Mesothelial cell of epicardium (in vitro differentiated cells): ENCODE data around the gene ALOXE3. TPM values are rescaled to one million over a fixed set of nuclear protein-coding genes. Genes with fewer than 3 reads are reported as not detected.

Source experiments
- DNase-seq, 2 experiments: peaks; one replicate each; pipeline ENCODE4 v3.0.0; 2021; ENCODE audit warnings: low spot score in 2 of 2; ENCODE audit not compliant: unreplicated experiment in 2 of 2
- H3K27ac Mint-ChIP-seq: 2 replicates; pipeline ENCODE4 v1.8.0; 2021; ENCODE audit warnings: mixed read lengths
- H3K27me3 Mint-ChIP-seq: 2 replicates; pipeline ENCODE4 v1.8.0; 2021; ENCODE audit warnings: low read depth, mixed read lengths
- H3K36me3 Mint-ChIP-seq: 2 replicates; pipeline ENCODE4 v1.8.0; 2021; ENCODE audit warnings: mixed read lengths
- H3K4me1 Mint-ChIP-seq: 2 replicates; pipeline ENCODE4 v1.8.0; 2021; ENCODE audit warnings: mixed read lengths
- H3K4me3 Mint-ChIP-seq: 2 replicates; pipeline ENCODE4 v1.8.0; 2021; ENCODE audit warnings: mild to moderate bottlenecking, moderate library complexity, mixed read lengths
- H3K9me3 Mint-ChIP-seq: 2 replicates; pipeline ENCODE4 v1.8.0; 2021; ENCODE audit warnings: mixed read lengths
- CTCF ChIP-seq: fragments of 200-600 bp; sonication (generic); IDR thresholded peaks from one replicate; pipeline ENCODE4 v1.5.0; 2021; ENCODE audit warnings: antibody characterized with exemption; ENCODE audit not compliant: unreplicated experiment
- total RNA-seq: library from RNA; stranded (reverse); gene quantifications from 3 replicates; pipeline ENCODE4 v1.2.1, GENCODE V29; 2021

Gene ALOXE3
- total RNA-seq, 1 donor from 2014 or later: 0.09 TPM

DNA sequence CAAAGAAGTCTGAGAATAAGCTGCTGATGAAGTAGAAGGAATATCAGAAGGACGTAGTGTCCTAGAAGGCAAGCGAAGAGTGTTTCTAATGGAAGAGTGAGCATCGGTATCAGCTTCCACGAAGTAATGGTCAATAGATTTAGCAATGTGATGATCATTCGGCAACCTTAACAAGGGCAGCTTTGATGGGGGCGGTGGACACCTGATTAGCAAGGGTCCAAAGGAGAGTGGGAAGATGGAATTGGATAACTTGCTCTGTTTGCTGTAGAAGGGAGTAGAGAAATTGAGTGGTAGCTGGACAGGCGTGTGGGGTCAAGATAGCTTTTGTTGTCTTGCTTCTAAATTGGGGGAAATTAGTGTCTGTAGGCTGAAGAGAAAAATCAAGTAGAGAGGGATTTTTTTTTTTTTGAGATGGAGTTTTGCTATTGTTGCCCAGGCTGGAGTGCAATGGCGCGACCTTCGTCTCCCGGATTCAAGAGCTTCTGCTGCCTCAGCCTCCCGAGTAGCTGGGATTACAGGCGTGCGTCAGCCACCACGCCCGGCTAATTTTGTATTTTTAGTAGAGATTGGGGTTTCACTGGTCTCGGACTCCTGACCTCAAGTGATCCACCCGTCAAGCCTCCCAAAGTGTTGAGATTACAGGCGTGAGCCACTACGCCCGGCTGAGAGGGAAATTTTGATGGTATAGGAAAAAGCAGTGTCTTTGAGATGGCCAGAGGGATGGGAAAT is 19.5 kb upstream of the ALOXE3 start:
- H3K4me1 Mint-ChIP-seq: no peaks in the 10 kb centered on the region
- DNase-seq: peak in 1 of 2 experiments; percentile 31
- H3K36me3 Mint-ChIP-seq: peaks cover 14% of the 10 kb centered on the region
- no peak overlapping the region for H3K27ac Mint-ChIP-seq
- TF ChIP-seq CTCF: no peak
- H3K9me3 Mint-ChIP-seq: no peaks in the 10 kb centered on the region
- H3K27me3 Mint-ChIP-seq: no peaks in the 10 kb centered on the region
- H3K4me3 Mint-ChIP-seq: no peak overlapping the region

- no peak for DNase-seq
- no peaks in the 10 kb centered on the region for H3K4me1 Mint-ChIP-seq
- H3K9me3 Mint-ChIP-seq: no peaks in the 10 kb centered on the region
- H3K4me3 Mint-ChIP-seq: no peak overlapping the region
- TF ChIP-seq CTCF: no peak
- no peaks in the 10 kb centered on the region for H3K36me3 Mint-ChIP-seq
- no peak overlapping the region for H3K27ac Mint-ChIP-seq
- H3K27me3 Mint-ChIP-seq: peaks cover 20% of the 10 kb centered on the region
Observed at GRCh38 chr17:8133941-8134340, 15.6 kb upstream of the ALOXE3 start.

DNA sequence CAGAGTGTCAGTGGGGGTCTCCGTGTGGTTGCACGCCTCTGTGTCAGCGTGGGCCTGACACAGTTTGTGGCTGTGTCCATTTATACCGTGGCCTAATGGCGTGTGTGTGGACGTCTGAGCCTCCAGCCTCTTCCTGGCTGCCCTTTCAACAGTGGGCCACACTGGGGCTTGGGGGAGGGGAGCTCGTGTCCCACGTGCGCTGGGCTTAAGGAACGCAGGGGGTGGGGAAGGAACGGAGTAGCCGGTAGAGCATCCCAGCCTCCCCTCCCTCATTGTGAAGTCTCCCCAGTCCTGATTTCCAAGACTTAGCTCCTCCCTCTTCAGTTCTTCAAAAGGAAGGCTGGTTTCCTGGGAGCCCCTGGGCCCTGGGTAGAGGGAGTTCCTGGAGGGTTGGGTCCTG is 15.1 kb upstream of the ALOXE3 start:
- Mint-ChIP-seq H3K27ac (no peak overlapping the region), H3K4me3 (no peak overlapping the region), H3K9me3 (no peaks in the 10 kb centered on the region), H3K36me3 (no peaks in the 10 kb centered on the region), H3K4me1 (no peaks in the 10 kb centered on the region), H3K27me3 (peaks cover 23% of the 10 kb centered on the region)
- DNase-seq: no peak
- TF ChIP-seq CTCF: no peak

- H3K27ac Mint-ChIP-seq: no peak overlapping the region
- DNase-seq: no peak
Observed at GRCh38 chr17:8131844-8132441, 13.6 kb upstream of the ALOXE3 start.

GRCh38 chr17:8128125-8128784 is 9.9 kb upstream of the ALOXE3 start:
- no peak for TF ChIP-seq CTCF
- Mint-ChIP-seq H3K4me3 (no peak overlapping the region), H3K4me1 (peaks cover 28% of the 10 kb centered on the region), H3K9me3 (no peaks in the 10 kb centered on the region), H3K36me3 (no peaks in the 10 kb centered on the region), H3K27ac (no peak overlapping the region), H3K27me3 (peaks cover 57% of the 10 kb centered on the region)
- DNase-seq: no peak

More at GRCh38 chr17:8131844-8132441, 13.6 kb upstream of the ALOXE3 start:
- H3K27me3 Mint-ChIP-seq: peaks cover 29% of the 10 kb centered on the region
- H3K4me1 Mint-ChIP-seq: peaks cover 4% of the 10 kb centered on the region
- no peak for TF ChIP-seq CTCF
- no peaks in the 10 kb centered on the region for H3K9me3 Mint-ChIP-seq
- no peaks in the 10 kb centered on the region for H3K36me3 Mint-ChIP-seq
- no peak overlapping the region for H3K4me3 Mint-ChIP-seq
